ENCODE data around the gene ZNF81. TPM values are rescaled to one million over a fixed set of nuclear protein-coding genes. Genes with fewer than 3 reads are reported as not detected.

The ZNF81 gene
- total and polyA plus RNA-seq, 2 experiments from 2014 or later, result 6.1 to 8.9 TPM

DNA sequence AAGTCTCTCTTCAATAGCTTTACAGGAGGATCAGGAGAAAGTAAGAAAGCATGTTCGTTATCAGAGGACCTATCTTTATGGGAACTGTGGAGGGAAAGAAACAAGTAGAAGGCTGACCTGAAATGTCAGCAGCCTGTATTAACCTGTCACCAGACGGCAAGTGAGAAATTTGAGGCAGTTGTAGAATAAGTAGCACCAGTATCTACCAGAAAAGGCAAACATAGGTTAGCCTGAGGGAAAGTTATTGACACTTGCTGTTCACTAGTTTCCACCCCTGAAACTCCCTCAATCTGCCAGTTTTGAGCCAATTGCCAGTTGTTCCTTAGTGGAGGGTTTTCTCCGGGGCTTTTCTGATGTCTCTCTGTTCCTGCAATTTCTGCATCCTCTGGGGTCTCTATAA, 36.4 kb downstream of the ZNF81 start:
- H2AFZ ChIP-seq, result no peak overlapping the region
- H3K27ac ChIP-seq (ENCODE audit: low read depth), result no peak overlapping the region
- no peaks in the 10 kb centered on the region for H3K79me2 ChIP-seq (replicated peaks; ENCODE audit: insufficient read depth)
- Mint-ChIP-seq H3K4me1 (peaks cover 9% of the 10 kb centered on the region), H3K27ac (no peak overlapping the region), H3K9me3 (peaks cover 22% of the 10 kb centered on the region), H3K27me3 (ENCODE audit: insufficient read depth, low read depth, poor library complexity) (no peaks in the 10 kb centered on the region), H3K4me3 (no peak overlapping the region), H3K36me3 (ENCODE audit: low read depth) (peaks cover 42% of the 10 kb centered on the region)
- ATAC-seq, result no peak
- no peaks in the 10 kb centered on the region; the same call in 1 of the 2 replicates for H3K36me3 ChIP-seq (ENCODE audit: insufficient read depth)
- no peak for TF ChIP-seq NANOG (IDR thresholded peaks at IDR 0.05; ENCODE audit: borderline replicate concordance)
- no peak for TF ChIP-seq JUNB (IDR thresholded peaks at IDR 0.05; ENCODE audit: unreplicated experiment)
- TF ChIP-seq EZH2 (IDR thresholded peaks at IDR 0.05; ENCODE audit: low read depth, unreplicated experiment), result no peak
- TF ChIP-seq STAT1 (IDR thresholded peaks at IDR 0.05; ENCODE audit: unreplicated experiment), result no peak
- TF ChIP-seq, protein P1, sequence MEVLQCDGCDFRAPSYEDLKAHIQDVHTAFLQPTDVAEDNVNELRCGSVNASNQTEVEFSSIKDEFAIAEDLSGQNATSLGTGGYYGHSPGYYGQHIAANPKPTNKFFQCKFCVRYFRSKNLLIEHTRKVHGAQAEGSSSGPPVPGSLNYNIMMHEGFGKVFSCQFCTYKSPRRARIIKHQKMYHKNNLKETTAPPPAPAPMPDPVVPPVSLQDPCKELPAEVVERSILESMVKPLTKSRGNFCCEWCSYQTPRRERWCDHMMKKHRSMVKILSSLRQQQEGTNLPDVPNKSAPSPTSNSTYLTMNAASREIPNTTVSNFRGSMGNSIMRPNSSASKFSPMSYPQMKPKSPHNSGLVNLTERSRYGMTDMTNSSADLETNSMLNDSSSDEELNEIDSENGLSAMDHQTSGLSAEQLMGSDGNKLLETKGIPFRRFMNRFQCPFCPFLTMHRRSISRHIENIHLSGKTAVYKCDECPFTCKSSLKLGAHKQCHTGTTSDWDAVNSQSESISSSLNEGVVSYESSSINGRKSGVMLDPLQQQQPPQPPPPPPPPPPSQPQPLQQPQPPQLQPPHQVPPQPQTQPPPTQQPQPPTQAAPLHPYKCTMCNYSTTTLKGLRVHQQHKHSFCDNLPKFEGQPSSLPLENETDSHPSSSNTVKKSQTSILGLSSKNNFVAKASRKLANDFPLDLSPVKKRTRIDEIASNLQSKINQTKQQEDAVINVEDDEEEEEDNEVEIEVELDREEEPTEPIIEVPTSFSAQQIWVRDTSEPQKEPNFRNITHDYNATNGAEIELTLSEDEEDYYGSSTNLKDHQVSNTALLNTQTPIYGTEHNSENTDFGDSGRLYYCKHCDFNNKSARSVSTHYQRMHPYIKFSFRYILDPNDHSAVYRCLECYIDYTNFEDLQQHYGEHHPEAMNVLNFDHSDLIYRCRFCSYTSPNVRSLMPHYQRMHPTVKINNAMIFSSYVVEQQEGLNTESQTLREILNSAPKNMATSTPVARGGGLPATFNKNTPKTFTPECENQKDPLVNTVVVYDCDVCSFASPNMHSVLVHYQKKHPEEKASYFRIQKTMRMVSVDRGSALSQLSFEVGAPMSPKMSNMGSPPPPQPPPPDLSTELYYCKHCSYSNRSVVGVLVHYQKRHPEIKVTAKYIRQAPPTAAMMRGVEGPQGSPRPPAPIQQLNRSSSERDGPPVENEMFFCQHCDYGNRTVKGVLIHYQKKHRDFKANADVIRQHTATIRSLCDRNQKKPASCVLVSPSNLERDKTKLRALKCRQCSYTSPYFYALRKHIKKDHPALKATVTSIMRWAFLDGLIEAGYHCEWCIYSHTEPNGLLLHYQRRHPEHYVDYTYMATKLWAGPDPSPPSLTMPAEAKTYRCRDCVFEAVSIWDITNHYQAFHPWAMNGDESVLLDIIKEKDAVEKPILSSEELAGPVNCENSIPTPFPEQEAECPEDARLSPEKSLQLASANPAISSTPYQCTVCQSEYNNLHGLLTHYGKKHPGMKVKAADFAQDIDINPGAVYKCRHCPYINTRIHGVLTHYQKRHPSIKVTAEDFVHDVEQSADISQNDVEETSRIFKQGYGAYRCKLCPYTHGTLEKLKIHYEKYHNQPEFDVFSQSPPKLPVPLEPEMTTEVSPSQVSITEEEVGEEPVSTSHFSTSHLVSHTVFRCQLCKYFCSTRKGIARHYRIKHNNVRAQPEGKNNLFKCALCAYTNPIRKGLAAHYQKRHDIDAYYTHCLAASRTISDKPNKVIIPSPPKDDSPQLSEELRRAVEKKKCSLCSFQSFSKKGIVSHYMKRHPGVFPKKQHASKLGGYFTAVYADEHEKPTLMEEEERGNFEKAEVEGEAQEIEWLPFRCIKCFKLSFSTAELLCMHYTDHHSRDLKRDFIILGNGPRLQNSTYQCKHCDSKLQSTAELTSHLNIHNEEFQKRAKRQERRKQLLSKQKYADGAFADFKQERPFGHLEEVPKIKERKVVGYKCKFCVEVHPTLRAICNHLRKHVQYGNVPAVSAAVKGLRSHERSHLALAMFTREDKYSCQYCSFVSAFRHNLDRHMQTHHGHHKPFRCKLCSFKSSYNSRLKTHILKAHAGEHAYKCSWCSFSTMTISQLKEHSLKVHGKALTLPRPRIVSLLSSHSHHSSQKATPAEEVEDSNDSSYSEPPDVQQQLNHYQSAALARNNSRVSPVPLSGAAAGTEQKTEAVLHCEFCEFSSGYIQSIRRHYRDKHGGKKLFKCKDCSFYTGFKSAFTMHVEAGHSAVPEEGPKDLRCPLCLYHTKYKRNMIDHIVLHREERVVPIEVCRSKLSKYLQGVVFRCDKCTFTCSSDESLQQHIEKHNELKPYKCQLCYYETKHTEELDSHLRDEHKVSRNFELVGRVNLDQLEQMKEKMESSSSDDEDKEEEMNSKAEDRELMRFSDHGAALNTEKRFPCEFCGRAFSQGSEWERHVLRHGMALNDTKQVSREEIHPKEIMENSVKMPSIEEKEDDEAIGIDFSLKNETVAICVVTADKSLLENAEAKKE (CRISPR knock-in tag; IDR thresholded peaks at IDR 0.05), result no peak
- no peak for TF ChIP-seq ZNF114 (CRISPR knock-in tag; IDR thresholded peaks at IDR 0.05)
- TF ChIP-seq, protein P2, sequence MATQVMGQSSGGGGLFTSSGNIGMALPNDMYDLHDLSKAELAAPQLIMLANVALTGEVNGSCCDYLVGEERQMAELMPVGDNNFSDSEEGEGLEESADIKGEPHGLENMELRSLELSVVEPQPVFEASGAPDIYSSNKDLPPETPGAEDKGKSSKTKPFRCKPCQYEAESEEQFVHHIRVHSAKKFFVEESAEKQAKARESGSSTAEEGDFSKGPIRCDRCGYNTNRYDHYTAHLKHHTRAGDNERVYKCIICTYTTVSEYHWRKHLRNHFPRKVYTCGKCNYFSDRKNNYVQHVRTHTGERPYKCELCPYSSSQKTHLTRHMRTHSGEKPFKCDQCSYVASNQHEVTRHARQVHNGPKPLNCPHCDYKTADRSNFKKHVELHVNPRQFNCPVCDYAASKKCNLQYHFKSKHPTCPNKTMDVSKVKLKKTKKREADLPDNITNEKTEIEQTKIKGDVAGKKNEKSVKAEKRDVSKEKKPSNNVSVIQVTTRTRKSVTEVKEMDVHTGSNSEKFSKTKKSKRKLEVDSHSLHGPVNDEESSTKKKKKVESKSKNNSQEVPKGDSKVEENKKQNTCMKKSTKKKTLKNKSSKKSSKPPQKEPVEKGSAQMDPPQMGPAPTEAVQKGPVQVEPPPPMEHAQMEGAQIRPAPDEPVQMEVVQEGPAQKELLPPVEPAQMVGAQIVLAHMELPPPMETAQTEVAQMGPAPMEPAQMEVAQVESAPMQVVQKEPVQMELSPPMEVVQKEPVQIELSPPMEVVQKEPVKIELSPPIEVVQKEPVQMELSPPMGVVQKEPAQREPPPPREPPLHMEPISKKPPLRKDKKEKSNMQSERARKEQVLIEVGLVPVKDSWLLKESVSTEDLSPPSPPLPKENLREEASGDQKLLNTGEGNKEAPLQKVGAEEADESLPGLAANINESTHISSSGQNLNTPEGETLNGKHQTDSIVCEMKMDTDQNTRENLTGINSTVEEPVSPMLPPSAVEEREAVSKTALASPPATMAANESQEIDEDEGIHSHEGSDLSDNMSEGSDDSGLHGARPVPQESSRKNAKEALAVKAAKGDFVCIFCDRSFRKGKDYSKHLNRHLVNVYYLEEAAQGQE (IDR thresholded peaks at IDR 0.05; ENCODE audit: unreplicated experiment), result no peak
- TF ChIP-seq ZNF331 (CRISPR knock-in tag; IDR thresholded peaks at IDR 0.05; ENCODE audit: low read depth), result no peak
- TF ChIP-seq EZH2phosphoT487 (IDR thresholded peaks at IDR 0.05; ENCODE audit: unreplicated experiment), result no peak
- TF ChIP-seq, protein P3, sequence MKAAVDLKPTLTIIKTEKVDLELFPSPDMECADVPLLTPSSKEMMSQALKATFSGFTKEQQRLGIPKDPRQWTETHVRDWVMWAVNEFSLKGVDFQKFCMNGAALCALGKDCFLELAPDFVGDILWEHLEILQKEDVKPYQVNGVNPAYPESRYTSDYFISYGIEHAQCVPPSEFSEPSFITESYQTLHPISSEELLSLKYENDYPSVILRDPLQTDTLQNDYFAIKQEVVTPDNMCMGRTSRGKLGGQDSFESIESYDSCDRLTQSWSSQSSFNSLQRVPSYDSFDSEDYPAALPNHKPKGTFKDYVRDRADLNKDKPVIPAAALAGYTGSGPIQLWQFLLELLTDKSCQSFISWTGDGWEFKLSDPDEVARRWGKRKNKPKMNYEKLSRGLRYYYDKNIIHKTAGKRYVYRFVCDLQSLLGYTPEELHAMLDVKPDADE (IDR thresholded peaks at IDR 0.05), result no peak
- peaks cover 19% of the 10 kb centered on the region for H3K4me1 ChIP-seq (ENCODE audit: insufficient read depth)
- DNase-seq (ENCODE audit: low spot score), result no peak
- H3K9me2 ChIP-seq (ENCODE audit: insufficient read depth), result no peaks in the 10 kb centered on the region
- H3K27me3 ChIP-seq (ENCODE audit: insufficient read depth), result no peaks in the 10 kb centered on the region
- H3K4me2 ChIP-seq, result no peak overlapping the region
- H3F3A ChIP-seq (replicated peaks; ENCODE audit: low read depth), result no peaks in the 10 kb centered on the region
- H4K20me1 ChIP-seq (replicated peaks; ENCODE audit: insufficient read depth), result no peaks in the 10 kb centered on the region
- H3K4me3 ChIP-seq, result no peak overlapping the region

Measured in GM23338 (cell line).